GM19324 (cell line): ENCODE data around the gene TCTN2.

Experiments used
- ATAC-seq: cut with Tn5 transposase; IDR thresholded peaks from one replicate; pipeline ENCODE4 v1.9.1; 2021; ENCODE audit warnings: mild to moderate bottlenecking, moderate library complexity; ENCODE audit not compliant: unreplicated experiment, low FRiP score

TCTN2 gene

DNA sequence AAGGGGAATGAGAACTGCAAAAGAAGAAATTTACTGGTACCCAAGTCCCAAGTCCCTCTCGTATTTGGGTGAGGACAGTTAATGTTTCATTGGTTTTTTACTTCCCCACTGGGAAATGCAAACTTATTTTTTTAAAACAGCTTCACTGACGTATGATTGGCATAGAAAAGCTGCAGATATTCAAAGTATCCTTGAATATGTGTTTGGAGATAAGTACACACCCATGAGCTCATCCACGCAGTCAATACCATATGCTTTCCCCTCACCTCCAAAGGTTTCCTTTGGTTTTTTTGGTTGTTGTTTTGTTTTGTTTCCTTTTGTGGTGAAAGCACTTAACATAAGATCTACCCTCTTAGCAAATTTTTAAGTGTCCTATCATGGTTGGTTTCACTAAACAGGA lies 13.1 kb downstream of the TCTN2 start:
- ATAC-seq = no peak

- no peak for ATAC-seq
These were observed 15.8 kb downstream of the TCTN2 start for GRCh38 chr12:123686636-123687190.

GRCh38 chr12:123690191-123690840 lies 19.4 kb downstream of the TCTN2 start:
- ATAC-seq = no peak

- no peak for ATAC-seq
These were observed 25.3 kb downstream of the TCTN2 start for GRCh38 chr12:123696207-123696606.

GRCh38 chr12:123696646-123697045 lies 25.7 kb downstream of the TCTN2 start:
- ATAC-seq = no peak

DNA sequence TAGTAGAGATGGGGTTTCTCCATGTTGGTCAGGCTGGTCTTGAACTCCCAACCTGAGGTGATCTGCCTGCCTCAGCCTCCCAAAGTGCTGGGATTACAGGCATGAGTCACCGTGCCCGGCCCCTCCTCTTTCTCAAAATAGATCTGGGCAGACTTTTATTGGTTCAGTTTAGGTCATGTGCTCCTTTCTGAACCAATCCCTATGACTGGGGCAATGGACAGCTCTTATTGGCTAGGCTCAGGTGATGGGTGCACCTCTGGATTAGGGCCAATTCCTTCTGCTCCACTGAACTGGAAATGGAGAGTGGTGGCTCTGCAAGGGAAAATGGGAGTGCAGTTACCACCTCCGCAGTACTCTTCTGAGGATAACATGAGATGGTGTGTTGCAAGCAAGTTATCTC lies 35.0 kb downstream of the TCTN2 start:
- ATAC-seq = no peak

DNA sequence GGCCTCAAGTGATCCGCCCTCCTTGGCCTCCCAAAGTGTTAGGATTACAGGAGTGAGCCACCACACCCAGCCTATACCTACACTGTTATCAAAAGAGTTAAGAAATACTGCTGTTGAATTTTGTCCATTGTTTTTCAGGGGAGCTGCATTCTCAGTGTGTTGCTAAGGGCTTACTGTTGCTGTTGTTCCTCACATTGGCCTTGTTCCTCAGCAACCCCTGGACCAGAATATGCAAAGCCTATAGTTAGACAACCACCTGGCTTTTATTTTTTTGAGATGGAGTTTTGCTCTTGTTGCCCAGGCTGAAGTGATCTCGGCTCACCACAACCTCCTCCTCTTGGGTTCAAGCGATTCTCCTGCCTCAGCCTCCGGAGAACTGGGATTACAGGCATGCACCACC lies 36.6 kb downstream of the TCTN2 start:
- no peak for ATAC-seq

GRCh38 chr12:123712780-123713319 lies 41.9 kb downstream of the TCTN2 start:
- ATAC-seq = no peak

GRCh38 chr12:123713398-123713797 lies 42.5 kb downstream of the TCTN2 start:
- ATAC-seq = no peak

DNA sequence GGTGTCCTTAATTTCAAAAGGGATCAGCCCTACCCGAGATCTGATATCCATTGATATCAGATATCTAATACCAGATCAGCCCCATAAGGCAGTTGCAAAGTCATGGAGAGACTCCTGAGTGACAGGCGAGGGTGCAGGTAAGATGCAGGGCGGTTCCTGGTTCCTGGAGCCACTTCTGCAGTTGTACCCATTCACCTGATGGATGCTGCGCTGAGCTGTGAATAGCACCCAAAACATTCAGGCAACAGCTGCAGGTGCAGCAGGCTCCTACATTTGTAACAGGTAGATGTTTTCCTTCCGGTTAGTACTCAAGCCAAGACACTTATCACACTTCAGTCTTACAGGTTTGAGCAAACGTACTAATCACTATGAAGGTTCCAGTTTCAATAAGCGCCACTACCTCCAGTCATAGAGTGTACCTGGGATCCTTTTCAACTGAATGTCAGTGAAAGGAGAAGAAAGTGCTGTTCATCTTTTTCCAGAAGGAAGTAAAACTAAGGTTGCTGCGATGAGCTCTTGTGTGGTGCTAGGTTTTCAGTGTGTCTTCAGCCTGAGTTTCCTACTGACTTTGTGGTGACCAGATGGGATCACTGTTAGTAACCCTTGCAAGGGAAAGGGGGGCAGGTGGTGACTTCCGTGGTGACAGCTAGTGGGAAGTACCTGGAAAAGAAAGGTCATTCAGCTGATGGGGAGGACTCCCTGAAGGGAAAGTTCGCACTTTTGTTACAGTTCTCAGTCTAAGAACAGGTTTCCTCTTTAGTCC lies 43.1 kb downstream of the TCTN2 start:
- ATAC-seq = no peak

DNA sequence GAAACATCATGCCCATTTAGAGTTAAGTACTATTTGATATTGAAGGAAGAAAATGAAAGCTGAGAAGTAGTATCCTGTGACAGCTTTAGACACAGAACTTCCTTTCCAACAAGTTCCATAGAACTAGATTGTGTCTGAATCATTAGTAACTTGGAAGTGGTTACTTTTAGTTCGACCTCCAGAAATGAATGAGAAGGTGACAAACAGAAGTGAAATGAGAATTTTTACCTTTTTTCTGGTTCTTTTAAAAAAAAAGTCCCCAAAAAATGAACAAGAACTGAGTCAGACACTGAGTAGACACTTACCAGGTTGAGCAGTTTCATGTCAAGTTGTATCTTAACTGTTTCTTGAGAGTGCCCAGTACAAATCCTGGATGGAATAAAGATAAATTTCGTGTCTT lies 44.3 kb downstream of the TCTN2 start:
- ATAC-seq = no peak

DNA sequence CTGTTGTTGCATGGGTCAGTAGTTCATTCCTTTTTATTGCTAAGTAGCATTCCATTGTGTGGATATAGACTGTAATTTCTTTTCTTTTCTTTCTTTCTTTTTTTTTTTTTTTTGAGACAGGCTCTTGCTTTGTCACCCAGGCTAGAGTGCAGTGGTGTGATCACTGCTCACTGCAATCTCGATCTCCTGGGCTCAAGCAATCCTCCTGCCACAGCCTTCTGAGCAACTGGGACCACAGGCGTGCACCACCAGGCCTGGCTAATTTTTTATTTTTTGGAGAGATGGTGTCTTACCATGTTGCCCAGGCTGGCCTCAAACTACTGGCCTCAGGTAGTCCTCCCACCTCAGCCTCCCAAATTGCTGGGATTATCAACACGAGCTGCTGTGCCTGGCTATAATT lies 46.4 kb downstream of the TCTN2 start:
- ATAC-seq = no peak

- ATAC-seq = no peak
These were observed 49.4 kb downstream of the TCTN2 start for GRCh38 chr12:123720141-123720814.

DNA sequence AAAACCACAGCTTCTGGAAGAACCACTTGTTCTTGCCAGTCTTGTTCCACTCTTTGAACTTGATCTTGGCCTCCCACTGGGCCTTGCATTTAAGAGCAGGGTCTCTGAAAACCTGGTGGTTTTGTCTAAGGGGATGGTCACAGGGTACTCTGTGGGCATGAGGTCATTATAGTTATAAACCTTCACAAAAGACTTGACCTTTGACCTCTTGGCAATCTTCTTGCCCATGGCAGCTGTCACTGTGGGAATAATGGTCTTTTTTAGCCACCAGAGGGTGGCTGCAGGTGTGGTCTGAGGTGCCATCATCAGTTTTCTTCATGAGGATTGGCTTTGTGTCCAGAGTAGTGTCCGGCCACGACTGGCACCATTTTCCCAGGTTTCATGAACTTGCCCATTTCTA lies 50.3 kb downstream of the TCTN2 start:
- ATAC-seq = no peak

DNA sequence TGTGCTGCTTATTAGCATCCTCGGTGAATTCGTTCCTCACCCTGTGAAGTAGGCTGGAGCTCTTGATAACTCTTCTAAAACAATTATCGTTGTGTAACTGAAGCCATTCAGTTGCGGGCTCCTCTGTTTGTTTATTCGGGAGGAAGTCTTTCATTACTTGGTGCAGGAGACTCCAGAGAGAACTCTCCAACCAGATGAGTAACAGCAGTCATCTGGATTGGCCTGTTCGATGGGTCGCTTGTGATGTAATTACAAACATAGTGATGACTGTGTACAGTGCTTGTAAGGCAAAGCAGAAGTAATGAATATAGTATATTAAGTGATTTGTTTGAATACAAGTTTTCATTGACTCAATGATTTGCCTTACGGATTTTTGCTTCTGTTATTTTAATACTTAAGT lies 52.1 kb downstream of the TCTN2 start:
- no peak for ATAC-seq

GRCh38 chr12:123723765-123724164 lies 52.9 kb downstream of the TCTN2 start:
- ATAC-seq = no peak

DNA sequence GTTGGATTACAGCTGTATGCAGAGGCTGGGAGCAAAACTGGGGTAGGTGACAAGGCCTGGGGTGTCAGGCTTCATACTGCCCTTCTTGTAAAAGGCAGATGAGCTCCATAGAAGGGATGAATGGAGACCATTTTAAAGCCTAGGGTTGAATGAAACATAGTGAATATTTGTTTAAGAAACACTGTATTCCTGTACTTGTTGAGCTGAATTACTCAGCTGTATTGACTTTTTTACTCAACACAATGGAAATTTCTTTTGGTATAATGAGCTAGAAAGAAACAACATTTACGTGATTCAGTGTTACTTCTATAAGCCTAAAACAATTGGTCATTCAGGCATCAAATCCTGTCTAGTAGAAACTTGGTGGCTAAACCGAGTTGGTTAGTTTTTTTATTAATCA lies 55.3 kb downstream of the TCTN2 start:
- ATAC-seq = no peak

DNA sequence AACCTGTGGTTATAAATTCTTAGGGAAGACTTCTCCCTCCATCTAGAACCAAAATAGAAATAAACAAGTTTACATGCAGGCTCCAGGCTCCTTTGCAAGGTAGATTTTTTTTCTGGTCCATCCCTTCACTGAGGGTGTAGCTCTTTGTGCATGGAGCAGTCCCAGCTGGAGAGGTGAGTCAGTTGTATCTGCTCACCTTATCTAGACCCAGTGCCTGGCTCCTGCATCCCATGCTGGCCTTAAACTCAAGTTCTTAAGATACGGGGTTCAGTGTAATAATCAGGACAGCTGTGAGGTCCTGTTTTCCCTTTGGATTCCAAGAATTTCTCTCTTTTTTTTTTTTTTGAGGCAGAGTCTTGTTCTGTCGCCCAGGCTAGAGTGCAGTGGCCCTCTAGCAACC lies 56.0 kb downstream of the TCTN2 start:
- no peak for ATAC-seq

DNA sequence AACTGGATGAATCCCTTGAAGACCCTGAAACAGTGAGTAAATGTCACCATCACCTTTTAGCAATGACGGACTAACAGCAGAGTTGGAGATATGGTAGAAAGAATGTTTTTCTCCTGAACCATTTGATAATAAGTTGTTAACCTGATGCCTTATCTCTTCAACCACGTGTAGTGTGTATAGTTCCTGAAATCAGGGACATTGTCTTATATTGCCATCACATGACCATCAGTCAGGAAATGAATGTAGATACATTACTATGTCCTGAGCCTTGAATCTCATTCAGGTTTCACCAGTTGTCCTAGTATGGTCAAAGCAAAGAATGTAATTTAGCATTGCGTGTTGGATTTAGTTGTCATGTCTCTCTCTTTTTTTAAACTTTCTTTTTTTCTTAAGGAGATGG lies 57.0 kb downstream of the TCTN2 start:
- ATAC-seq = no peak

GRCh38 chr12:123731596-123731995 lies 60.7 kb downstream of the TCTN2 start:
- no peak for ATAC-seq

- no peak for ATAC-seq
These were observed 61.3 kb downstream of the TCTN2 start for GRCh38 chr12:123732251-123732650.
